Peyer's patch (tissue), 4 donors: ENCODE measurements around the gene NOL4L. TPM values are rescaled to one million over a fixed set of nuclear protein-coding genes. Genes with fewer than 3 reads are reported as not detected.

Source experiments
- DNase-seq, 3 donors: peaks; one replicate each; pipeline ENCODE4 v3.0.0-alpha.2; 2017 to 2019
- H3K27ac ChIP-seq, 4 donors: fragments of 200-600 bp; sonication (generic); one replicate each; pipeline ENCODE4 v1.5.1; 2016 to 2019
- H3K27me3 ChIP-seq, 2 donors: fragments of 200-600 bp; sonication (generic); one replicate each; pipeline ENCODE4 v1.5.1; 2019
- H3K36me3 ChIP-seq, 3 donors: fragments of 200-600 bp; sonication (generic); one replicate each; pipeline ENCODE4 v1.5.1; 2016 to 2019
- H3K4me1 ChIP-seq, 4 donors: fragments of 200-600 bp; sonication (generic); one replicate each; pipeline ENCODE4 v1.5.1; 2016 to 2019
- H3K4me3 ChIP-seq, 4 donors: fragments of 200-600 bp; sonication (generic); 1 replicate in 3 of 4; 2 replicates in 1 of 4; pipeline ENCODE4 v1.5.1; 2016 to 2019; ENCODE audit warnings: mild to moderate bottlenecking in 1 of 4
- H3K9me3 ChIP-seq, 4 donors: fragments of 200-600 bp; sonication (generic); one replicate each; pipeline ENCODE4 v1.5.1; 2016 to 2019; ENCODE audit warnings: mild to moderate bottlenecking in 1 of 4
- CTCF ChIP-seq, 6 experiments: fragments of 450-650 bp in 4 of 6; fragments of 200-600 bp in 2 of 6; sonication (generic) in 1 of 6; IDR thresholded peaks; one replicate each; pipeline ENCODE4 v1.5.1; 2017 to 2019; ENCODE audit warnings: antibody characterized with exemption in 6 of 6, mild to moderate bottlenecking in 3 of 6, moderate library complexity in 1 of 6
- POLR2A ChIP-seq, 2 donors: fragments of 450-650 bp; IDR thresholded peaks; one replicate each; pipeline ENCODE4 v1.5.1; 2017; ENCODE audit warnings: antibody characterized with exemption in 2 of 2, mild to moderate bottlenecking in 2 of 2, moderate library complexity in 2 of 2
- total RNA-seq, 4 donors: library from RNA; depleted of rRNA; stranded (reverse); fragments of >200 nt; gene quantifications; one replicate each; pipeline ENCODE4 v1.1.0, GENCODE V29; 2016

Gene NOL4L
- total RNA-seq, 4 donors from 2014 or later = 44.6 to 134 (median 109) TPM

DNA sequence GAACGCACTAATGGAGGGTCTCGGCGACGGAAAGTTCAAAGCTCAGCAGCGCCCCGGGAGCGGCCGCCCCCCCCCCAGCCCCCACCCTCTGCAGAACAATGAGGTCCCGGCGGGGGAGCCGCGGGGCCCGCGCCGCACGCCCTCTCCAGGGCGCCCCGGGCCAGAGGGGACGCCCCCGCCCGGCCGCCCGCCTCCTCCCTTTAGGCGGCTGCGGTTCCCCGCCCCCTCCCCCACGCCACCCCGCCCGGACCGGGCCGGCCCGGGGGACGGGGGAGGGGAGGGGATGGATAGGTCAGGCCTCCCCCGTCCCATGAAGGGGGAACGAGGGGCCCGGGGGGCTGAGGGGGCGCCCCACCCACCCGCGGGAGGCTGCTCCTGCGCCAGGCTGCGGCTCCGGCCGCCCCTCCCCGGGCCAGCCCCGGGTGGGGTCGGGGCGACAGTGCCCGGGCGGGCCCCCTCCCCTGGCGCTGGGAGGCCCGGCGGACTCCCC, 1.5 kb downstream of the NOL4L start:
- no peaks in the 10 kb centered on the region for H3K9me3 ChIP-seq
- H3K4me1 ChIP-seq = peaks cover 0 to 38% (median 7%) of the 10 kb centered on the region in 4 donors
- H3K4me3 ChIP-seq = peak overlapping the region; percentile 53 to 86 (median 67)
- no peak for TF ChIP-seq CTCF (IDR thresholded peaks at IDR 0.05)
- TF ChIP-seq POLR2A (IDR thresholded peaks at IDR 0.05) = no peak
- H3K27ac ChIP-seq = peak overlapping the region; percentile 50 to 78 (median 72)
- DNase-seq = no peak
- H3K36me3 ChIP-seq = no peaks in the 10 kb centered on the region
- no peaks in the 10 kb centered on the region for H3K27me3 ChIP-seq

GRCh38 chr20:32582659-32583580, 2.2 kb downstream of the NOL4L start:
- TF ChIP-seq CTCF (IDR thresholded peaks at IDR 0.05) (no peak), POLR2A (IDR thresholded peaks at IDR 0.05) (no peak)
- DNase-seq = peak in 1 of 3 donors; percentile 50
- Histone ChIP-seq H3K36me3 (no peaks in the 10 kb centered on the region), H3K4me3 (peak overlapping the region; percentile 53 to 86 (median 67)), H3K27ac (peak overlapping the region; percentile 50 to 78 (median 72)), H3K4me1 (peaks cover 0 to 38% (median 7%) of the 10 kb centered on the region in 4 donors), H3K27me3 (no peaks in the 10 kb centered on the region), H3K9me3 (no peaks in the 10 kb centered on the region)

DNA sequence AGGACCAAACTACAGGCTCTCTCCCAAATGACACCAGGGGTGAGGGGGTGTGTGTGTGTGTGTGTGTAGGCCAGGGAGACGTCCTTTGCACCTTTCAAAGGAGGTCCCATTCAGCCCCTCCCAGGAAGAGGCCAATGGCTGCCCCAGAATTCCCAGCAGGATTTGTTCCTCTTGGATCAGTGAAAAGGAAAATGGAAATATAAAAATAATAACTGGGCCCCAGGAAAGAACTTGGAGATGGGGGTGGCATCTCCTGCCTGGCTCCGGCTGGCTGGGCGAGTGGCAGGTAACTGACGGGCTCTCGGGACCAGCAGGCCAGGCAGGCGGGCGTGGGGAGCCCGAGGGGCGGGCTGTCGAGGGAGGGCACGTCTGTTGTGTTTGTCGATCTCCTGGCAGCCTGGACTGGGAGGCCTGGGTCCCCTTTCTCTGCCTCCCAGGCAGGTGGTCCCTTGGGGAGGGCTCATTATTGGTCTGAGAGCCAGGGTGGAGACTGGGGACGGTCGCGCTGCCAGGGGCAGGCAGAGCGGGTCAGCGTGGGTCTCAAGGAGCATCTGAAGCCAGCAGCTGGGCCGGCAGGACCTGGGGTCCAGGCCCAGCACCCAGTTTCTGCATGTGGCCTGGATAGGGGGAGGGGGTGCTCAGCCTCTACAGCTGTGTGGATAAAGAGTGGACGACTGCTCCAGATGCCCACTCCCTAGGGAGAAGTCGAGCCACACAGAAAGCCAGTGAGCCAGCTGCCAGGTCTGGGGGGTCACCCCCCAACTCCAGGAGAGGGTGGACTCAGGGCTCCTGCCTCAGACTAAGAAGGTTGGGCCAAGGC, 3.1 kb downstream of the NOL4L start:
- TF ChIP-seq POLR2A (IDR thresholded peaks at IDR 0.05) = no peak
- no peak for TF ChIP-seq CTCF (IDR thresholded peaks at IDR 0.05)
- DNase-seq = no peak
- Histone ChIP-seq H3K36me3 (no peaks in the 10 kb centered on the region), H3K4me1 (peaks cover 0 to 38% (median 7%) of the 10 kb centered on the region in 4 donors), H3K27ac (peak overlapping the region in 3 of 4 donors; percentile 67 to 78 (median 77)), H3K27me3 (no peaks in the 10 kb centered on the region), H3K9me3 (no peaks in the 10 kb centered on the region), H3K4me3 (no peak overlapping the region)

DNA sequence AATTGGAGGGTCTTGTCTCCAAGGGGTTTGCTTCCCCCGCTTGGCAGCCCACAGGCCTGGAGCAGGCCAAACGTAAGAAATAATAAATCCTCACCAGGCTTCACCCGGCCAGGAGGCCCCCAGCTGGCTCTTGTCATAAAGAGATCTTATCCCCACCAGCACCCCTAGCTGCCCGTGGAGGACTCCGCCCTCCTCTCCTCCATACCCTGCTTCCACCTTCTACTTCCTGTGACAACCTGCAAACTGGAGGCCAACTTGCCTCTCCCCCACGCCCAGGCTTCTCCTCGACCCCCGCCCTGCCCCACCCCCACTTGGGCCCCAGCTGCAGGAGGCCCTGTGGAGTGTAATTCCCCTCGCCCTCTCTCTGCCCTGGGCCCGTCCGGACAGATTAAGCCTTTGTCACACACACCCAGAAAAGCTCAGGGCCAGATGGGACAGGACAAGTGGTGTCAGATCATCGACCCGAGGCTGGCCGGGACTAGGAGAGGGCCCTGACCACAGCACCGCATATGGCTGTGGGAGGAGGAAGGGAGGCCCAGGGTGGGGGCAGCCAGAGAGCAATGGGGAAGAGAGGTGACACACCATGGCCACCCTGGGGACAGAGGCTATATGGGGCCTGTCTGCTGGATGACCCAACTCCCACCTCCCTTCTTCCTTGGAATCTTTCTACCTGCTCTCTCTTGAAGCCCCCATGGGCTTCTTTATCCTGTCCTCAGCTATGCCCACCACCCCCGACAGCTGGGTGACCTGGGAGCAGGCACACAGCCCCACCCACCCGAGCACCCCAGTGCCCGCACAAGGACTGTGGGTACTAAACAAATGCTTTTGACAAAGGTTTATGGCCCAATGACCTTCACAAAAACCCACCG, 3.9 kb downstream of the NOL4L start:
- H3K9me3 ChIP-seq = no peaks in the 10 kb centered on the region
- no peak for TF ChIP-seq CTCF (IDR thresholded peaks at IDR 0.05)
- TF ChIP-seq POLR2A (IDR thresholded peaks at IDR 0.05) = no peak
- DNase-seq = peak in 1 of 3 donors; percentile 22
- peak overlapping the region in 2 of 4 donors; percentile 17 to 43 for H3K27ac ChIP-seq
- no peaks in the 10 kb centered on the region for H3K27me3 ChIP-seq
- no peak overlapping the region for H3K4me3 ChIP-seq
- no peaks in the 10 kb centered on the region for H3K36me3 ChIP-seq
- H3K4me1 ChIP-seq = peaks cover 0 to 38% (median 7%) of the 10 kb centered on the region in 4 donors
